Activated effector memory CD4-positive, alpha-beta T cell treated with anti-CD3 and anti-CD28 coated beads, Interleukin-2, amount 50 U/mL, for 16 hours (primary cell): Measurements from ENCODE around the gene RPS16.

ENCODE experiments used
- DNase-seq: peaks from one replicate; pipeline ENCODE4 v3.0.0-alpha.2; 2020

The RPS16 gene

DNA sequence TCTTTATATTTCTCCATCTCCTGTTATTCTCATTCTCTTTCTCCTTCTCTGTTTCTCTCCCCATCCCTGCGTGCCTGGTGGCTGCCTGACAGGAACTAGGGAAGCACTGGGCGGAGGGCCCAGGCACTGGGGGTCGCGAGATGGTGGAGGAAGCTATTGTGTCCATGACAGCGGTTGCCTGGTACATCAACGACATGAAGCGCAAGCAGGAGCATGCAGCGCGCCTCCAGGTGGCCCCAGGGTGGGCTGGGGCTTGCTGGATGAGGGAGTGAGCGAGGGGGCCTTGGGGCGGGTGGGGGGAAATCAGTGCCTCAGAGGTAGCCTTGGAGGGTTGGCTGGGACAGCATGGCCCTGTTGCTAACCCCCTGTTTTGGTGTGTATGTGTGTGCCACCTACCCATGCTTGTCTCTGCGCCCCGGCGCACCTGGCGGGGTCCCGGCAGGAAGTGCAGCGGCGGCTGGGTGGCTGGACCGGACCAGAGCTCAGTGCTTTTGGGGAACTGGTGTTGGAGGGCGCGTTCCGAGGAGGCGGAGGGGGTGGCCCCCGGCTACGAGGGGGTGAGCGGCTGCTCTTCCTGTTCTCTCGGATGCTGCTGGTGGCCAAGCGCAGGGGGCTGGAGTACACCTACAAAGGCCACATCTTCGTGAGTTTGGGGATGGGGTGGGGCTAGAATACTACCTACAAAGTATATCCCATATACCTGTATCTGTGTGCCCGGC, 18.1 kb downstream of the RPS16 start:
- DNase-seq = peak; percentile 61

DNA sequence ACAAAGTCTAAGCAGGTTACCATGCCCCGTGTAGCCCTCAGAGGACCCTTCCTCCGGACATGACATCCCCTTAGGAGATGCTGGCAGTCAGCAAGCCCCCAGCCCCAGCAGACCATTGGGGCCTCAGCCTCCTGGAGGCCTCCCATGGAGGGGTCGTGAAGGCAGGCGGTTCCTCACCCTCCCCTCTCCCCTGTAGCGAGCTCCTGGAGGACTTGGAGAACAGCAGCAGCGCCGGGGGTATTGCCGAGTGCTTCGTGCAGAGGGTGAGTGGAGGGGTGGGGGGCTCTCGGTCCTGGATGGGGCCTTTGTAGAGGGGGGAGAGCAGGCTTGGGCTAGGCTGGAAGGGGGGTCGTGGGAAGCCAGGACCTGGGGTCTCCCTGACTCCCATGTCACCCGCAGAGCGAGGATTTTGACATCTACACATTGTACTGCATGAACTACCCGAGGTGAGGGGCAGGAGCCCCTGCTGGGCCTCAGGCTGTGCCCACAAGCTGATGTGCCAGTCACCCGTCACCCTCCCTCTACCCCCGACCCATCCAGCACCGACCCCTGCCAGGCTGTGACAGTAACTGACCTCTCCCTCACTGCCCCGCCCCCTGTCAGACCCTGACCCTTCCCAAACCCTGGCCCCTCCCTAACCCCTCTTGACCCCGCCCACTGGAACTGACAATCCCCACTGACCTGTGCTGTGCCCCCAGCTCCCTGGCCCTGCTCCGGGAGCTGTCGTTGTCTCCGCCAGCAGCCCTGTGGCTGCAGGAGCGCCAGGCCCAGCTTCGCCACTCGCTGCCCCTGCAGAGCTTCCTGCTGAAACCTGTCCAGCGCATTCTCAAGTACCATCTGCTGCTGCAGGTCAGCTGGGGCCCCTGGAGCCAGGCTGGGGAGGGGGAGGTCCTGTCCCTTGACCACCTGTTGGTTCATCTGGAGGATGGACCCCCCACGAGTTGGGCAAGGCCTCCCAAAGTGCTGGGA, 19.3 kb downstream of the RPS16 start:
- peak; percentile 65 for DNase-seq

DNA sequence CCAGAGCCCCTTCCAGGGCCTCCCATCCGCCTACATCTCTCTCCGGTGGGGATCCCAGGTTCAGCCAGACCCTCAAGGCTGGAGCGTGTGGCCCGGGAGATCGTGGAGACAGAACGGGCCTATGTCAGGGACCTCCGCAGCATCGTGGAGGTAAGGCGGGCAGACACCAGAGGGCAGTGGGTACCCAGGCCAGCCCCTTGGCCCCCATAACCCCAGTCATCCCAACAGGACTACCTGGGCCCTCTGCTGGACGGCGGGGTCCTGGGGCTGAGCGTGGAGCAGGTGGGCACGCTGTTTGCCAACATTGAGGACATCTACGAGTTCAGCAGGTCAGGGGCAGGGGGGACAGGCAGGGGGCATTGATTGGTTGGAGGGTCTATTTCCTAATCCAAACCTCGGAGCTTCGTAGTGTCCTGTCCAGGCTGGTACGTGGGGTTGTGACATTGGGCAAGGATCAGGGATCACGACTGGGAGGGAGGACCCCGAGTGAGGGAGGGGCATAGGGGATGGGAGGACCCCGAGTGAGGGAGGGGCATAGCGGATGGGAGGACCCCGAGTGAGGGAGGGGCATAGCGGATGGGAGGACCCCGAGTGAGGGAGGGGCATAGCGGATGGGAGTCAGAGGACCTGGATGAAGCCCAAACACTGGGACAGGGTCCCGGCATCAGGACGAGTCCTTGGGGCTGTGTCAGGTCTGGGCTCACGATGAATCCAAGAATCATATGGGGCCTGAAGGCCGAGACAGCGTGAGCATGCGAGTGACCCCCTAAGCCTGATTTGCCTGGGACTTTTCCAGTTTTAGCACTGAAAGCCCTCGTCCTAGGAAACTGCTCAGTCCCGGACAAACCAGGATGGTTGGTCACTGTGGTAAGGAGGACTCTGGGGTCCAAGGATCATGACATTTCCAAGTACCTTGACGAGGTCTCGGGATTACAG, 20.4 kb downstream of the RPS16 start:
- no peak for DNase-seq

DNA sequence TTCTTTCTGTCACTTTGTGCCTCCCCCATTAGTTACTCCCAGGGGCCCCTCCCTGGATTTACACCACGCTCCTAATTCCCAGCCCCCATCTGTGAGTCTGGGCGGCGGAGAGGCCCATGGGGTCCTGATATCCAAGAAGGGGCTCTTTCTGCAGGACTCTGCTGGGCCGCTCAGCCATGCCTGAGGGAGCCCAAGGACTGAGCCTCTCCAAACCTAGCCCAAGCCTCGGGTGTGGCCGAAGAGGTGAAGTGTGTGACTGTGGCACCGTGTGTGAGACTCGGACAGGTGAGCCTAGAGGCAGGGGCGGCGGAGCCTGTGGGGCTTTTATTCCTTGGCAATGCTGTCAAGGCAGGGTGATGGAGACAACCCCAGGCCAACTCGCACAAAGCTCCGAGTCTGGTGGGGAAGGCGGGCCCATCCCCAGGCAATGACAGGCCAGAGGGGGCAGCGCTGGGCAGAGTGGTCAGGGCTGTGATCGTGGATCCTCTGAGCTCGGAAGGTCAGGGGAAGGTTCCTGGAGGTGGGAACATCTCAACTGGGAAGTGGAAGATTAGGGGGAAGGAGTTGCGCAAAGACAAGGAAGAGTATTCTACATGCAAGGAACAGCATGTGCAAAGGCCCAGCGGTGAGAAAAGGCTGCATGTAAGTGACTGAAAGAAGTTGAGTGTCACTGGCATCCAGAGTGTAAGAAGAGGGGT, 21.7 kb downstream of the RPS16 start:
- no peak for DNase-seq

DNA sequence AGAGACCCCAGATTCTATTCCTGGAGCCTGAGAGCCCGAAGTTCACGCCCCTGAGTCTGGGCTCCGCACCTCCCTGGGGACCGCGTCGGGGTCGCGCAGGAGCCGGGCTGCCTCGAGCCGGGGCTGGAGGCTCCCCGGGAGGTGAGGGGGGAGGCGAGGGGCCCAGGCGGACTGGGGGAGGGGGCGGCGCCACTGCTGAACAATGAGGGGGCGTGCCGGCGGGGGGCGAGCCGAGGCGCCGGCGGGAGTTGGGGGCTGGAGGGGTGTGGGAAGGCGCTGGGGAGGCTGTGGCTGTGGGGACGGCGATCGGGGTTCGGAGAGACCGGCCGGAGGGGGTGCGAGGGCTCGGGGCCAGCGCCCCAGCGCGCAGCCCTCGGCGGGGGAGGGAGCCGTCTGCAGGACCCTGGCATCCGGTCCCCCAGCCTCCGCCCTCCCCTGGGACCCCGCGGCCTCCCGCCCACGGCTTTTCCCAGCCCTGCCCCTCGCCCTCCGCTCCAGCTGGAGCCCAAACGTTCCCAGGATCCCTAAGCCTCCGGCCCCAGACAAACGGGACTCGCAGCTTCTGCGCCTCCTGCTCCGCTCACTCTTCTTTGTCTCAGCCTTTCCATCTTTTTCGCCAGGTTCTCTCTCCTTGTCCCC, 22.4 kb downstream of the RPS16 start:
- peak; percentile 76 for DNase-seq

DNA sequence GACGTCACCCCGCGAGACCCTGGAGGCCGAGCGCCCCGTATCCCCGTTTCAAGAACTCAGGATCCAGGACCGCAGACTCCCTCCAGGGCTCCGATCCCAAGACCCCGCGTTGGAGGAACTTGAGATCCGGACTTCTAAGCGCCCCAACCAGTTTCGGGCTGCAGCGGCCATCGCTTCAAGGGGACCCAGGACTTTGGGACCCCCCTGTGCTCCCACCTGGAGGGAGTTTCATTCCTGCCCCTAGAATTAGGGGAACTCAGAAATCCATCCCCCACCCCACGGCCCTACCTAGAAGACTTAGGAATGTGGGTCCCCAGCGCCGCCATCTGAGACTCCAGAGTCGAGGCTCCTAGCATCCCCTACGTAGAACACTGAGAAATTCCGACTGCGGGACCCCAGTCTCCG, 22.9 kb downstream of the RPS16 start:
- DNase-seq = no peak

DNA sequence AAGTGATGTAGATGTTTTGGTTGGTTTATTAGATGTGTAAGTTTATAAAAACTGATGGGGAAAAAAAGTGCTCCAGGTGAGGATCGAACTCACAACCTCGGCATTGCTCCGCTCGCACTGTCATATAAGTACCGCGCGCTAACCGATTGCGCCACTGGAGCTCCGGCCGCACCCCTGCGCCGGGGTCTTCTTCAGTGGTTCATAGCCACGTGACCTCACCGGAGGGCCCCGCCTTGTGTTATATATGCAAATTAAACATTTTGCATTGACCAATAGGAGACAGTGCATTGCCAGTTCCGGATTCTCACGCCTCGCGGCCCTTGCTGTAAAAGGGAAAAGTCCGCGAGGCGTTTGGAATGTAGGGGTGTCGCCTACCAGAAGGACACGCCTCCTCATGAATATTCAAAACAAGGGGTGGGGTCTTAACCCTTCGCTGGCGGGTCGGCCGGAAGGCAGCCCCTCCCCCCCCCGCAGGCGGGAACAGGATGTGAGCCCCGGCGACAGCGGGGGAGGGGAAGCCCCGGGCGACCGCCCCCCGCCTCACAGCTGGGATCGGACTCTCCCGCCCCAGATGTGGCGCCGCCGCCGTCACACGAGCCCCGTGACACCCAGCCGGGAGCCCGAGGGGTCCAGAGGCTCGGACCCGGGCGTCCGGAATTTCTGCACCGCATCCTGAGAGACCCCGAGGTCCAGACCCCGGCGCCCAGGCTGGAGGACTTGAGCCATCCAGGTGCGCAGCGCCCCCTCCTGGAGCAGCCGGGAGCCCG, 23.5 kb downstream of the RPS16 start, which contains the start of gene PLEKHG2:
TSS of gene PLEKHG2 (plus strand) at position 570 of the 767 bp plus-strand sequence. CDS start 1,418 bp downstream, outside the sequence.
- DNase-seq = peak; percentile 98

DNA sequence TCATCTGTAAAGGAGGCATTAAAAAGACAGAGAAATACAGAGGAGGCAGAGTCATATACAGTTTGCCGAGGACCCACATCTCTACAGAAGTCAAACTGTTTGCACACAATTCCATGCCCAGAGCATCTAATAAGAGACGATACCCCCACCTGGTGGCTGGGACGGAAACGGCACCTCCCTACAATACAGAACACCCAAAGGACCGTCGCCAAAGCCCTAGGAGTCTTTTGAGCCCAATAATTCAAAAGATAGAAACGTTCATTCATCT, 24.0 kb downstream of the RPS16 start:
- DNase-seq = peak; percentile 95

DNA sequence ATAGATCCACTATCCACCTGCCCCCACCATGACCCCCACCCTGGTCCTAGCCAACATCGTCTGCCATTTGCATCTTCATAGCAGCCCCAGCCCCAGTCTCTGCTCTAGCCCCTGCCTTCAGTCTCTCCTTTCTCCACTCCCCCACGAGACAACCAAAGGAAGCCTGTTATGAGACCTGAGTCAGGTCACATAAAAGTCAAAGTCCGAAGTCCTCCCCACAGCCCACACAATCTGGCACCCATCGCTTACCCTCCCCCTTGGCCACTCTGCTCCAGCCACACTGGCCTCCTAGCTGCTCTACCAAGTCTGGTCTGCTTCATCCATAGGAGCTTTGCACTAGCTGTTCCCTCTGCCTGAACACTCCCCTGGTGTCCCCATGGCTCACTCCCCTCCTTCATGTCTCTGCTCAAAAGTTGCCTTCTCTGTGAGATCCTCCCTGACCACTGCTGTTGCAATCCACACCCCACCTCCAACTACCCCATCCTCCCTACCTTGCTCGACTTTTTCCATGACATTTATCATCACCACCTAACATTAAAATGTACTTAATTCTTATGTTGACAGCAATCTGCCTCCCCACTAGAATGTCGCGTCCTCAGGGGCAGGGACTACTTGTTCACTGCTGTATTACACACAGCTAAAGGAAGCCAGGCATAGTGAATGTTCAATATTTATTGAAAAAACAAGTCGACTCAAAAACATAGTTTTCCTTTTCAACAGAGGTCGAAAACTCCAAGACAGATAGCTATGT, 24.5 kb downstream of the RPS16 start:
- DNase-seq = no peak

DNA sequence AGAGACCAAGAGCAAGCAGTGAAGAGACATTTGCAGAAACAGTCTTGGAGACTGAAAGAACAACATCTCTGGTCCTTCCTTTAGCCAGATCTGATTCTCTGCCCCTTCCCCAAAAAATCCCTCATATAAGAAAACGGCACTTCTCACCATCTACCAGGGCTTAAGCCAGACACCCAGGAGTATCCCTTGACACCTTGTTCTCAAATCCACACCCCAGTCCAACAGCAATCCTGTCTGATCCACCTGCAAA, 25.0 kb downstream of the RPS16 start:
- DNase-seq = no peak

DNA sequence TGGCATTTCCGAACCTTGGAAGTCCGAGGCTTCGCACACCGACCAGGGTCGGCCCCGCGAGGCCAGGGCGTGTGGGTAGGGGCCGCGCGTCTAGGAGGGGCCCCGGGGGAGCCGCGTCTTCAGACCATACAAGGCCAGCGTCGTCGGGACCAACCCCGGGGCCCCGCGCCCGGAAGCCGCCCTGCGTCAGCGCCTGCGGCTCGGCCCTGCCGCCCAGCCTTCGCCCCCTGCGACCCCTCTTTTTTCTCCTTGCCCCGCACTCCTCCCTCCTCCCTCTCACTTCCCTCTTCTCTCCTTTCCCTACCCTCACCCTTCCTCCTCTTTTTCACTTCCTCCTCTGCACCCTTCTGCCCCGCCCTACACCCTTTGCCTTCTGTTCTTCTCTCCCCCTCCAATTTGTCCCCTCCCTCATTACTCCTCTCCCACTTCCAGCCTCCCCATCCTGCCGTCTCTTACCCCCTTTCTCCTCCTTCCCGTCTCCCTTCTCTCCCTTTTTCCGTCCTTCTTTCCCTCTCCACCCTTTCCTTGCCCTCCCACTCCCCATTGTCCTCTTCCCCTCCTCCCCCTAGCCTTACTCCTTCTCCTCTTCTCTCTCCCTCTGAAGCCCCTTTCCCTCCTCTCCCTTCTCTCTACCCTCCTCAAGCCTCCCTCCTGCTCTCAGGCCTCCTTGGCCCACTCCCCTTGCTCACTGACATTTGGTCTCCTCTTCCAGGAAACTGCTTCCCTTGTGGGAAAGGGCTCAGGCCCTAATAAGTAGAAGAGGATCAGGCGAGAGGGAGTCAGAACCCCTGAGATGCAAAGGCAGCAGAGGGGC, 25.5 kb downstream of the RPS16 start:
- peak; percentile 88 for DNase-seq

DNA sequence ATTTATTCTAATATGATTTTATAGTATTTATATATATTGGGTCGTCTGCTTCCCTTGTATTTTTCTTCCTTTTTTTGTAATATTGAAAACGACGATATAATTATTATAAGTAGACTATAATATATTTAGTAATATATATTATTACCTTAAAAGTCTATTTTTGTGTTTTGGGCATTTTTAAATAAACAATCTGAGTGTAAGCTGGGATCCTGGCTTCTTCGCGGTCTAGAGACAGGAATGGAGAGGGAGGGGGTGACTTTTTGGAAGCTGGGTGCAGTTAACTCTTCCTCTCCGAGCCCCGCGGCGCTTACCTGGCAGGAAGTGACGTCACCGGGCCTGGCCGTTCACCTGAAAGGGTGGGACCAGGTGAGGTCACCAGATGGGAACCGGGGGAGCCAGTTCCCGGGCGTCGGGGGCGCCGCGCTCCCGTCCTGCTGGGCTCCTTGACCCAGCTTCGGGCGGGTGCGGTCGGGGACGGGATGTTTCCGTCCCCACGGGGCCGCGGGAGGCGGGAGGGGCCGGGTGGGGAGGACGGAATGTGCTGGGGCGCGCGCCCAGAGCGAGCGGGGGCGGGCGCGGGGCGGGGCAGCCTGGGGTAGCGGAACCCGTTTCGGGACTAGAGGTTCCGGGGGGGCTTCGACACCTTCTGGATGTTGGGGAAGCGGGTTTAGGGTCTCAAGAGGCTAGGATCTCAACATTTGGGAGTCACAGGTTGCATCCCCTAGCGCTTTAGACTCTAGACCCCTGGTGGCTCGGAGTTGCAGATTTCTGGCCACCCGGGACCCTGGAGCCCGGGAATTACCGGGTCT, 26.3 kb downstream of the RPS16 start:
- peak; percentile 93 for DNase-seq

DNA sequence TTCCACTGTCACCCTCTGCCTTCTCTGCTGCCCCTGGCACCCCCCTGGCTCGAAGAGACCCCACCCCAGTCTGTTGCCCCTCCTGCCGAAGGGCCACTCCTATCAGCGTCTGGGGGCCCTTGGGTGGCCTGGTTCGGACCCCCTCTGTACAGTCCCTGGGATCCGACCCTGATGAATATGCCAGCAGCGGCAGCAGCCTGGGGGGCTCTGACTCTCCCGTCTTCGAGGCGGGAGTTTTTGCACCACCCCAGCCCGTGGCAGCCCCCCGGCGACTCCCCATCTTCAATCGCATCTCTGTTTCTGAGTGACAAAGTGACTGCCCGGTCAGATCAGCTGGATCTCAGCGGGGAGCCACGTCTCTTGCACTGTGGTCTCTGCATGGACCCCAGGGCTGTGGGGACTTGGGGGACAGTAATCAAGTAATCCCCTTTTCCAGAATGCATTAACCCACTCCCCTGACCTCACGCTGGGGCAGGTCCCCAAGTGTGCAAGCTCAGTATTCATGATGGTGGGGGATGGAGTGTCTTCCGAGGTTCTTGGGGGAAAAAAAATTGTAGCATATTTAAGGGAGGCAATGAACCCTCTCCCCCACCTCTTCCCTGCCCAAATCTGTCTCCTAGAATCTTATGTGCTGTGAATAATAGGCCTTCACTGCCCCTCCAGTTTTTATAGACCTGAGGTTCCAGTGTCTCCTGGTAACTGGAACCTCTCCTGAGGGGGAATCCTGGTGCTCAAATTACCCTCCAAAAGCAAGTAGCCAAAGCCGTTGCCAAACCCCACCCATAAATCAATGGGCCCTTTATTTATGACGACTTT, 27.1 kb downstream of the RPS16 start:
- DNase-seq = peak; percentile 77

DNA sequence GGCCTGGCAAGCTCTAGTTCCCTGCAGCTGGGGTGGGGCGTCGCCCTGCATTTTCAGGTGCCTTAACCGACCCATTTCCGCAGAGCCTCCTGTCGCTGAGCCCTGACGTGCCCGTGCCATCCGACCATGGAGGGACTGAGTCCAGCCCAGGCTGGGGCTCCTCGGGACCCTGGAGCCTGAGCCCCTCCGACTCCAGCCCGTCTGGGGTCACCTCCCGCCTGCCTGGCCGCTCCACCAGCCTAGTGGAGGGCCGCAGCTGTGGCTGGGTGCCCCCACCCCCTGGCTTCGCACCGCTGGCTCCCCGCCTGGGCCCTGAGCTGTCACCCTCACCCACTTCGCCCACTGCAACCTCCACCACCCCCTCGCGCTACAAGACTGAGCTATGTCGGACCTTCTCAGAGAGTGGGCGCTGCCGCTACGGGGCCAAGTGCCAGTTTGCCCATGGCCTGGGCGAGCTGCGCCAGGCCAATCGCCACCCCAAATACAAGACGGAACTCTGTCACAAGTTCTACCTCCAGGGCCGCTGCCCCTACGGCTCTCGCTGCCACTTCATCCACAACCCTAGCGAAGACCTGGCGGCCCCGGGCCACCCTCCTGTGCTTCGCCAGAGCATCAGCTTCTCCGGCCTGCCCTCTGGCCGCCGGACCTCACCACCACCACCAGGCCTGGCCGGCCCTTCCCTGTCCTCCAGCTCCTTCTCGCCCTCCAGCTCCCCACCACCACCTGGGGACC, 27.9 kb downstream of the RPS16 start:
- DNase-seq = peak; percentile 89

DNA sequence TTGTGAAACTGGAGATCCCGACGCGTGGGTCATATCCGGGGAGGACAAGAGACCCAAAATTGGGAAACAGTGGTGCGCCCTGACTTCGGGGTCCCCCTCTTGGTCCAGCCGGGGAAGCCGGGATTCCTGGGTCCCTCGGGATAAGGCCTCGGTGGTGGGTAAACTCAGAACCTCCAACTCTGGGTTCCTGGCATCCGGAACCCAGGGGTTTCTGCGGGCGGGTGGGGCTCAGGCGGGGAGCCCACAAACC, 28.4 kb downstream of the RPS16 start:
- DNase-seq = no peak

DNA sequence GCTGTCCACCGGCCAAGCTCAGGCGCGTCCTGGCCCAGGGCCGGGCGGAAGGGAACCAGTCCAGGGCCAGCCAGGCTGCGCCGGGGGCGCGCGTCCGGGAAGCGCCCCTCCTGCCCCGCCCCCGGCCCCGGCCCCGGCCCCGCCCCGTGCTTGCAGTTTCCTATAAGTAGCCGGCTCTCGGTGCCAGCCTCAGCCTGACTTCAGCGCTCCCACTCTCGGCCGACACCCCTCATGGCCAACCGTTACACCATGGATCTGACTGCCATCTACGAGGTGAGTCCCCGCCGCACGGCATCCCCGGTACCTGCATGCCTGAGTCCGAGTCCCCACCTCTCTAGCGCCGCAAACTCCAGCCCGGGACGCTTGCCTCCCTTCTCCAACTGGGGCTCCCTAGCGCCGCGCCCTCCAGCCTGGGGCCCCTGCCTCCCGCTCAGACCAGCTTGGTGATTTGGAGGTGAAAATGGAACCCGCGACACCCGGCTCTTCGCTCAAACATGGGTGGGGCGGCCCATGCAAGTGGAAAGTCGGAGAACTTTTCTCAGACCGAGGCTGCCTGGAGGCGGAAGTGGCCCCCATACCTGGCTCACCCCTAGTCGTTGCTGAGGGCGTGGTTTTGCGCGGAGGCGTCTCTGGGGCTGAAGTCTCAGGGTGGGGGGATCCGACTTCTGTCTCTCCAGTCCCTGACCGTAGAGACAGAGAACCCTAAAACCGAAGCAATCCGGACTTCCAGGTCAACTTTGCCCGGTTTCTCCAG, 28.9 kb downstream of the RPS16 start, which contains the start of gene ZFP36:
TSS of gene ZFP36 (plus strand) at position 192 of the 754 bp plus-strand sequence. CDS start at position 250, 58 bp downstream.
- peak; percentile 95 for DNase-seq
